ENCODE results near the gene TAC4. TPM values are rescaled to one million over a fixed set of nuclear protein-coding genes. Genes with fewer than 3 reads are reported as not detected.

TAC4 gene
- total and polyA plus RNA-seq, 2 experiments from 2014 or later: not detected

DNA sequence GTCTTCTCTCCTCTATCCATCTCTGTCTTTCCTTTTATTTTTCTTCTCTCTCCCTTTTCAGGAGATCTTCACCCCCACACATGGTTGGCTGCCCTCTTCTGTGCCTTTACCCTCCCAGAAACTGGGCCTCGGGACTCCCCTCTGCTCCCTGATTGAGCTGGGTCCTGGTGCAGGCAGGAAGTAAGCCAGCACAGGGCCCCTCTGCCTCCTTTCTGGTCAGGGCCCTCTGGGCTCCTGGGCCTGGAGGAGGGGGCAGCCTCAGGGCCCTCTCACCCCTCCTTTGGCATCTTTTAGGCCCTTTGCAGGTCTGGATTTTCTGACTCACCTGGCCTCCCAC is 21.1 kb upstream of the TAC4 start:
- Histone ChIP-seq H3K4me1 (ENCODE audit: insufficient read depth) (peaks cover 18% of the 10 kb centered on the region), H3K79me2 (replicated peaks; ENCODE audit: insufficient read depth) (no peaks in the 10 kb centered on the region), H4K20me1 (replicated peaks; ENCODE audit: insufficient read depth) (no peaks in the 10 kb centered on the region), H2AFZ (no peak overlapping the region), H3K36me3 (ENCODE audit: insufficient read depth) (no peaks in the 10 kb centered on the region), H3K4me2 (no peak overlapping the region), H3K27me3 (ENCODE audit: insufficient read depth) (no peaks in the 10 kb centered on the region), H3K27ac (ENCODE audit: low read depth) (no peak overlapping the region), H3K9me2 (ENCODE audit: insufficient read depth) (no peaks in the 10 kb centered on the region), H3K4me3 (no peak overlapping the region), H3F3A (replicated peaks; ENCODE audit: low read depth) (no peaks in the 10 kb centered on the region)
- H3K27me3 Mint-ChIP-seq (ENCODE audit: insufficient read depth, low read depth, poor library complexity): peaks cover 17% of the 10 kb centered on the region
- no peaks in the 10 kb centered on the region for H3K9me3 Mint-ChIP-seq
- no peak overlapping the region; the same call in 2 of the 3 replicates for H3K4me3 Mint-ChIP-seq
- no peak overlapping the region for H3K27ac Mint-ChIP-seq
- DNase-seq (ENCODE audit: low spot score) (no peak), ATAC-seq (no peak)
- peaks cover 43% of the 10 kb centered on the region for H3K4me1 Mint-ChIP-seq
- peaks cover 3% of the 10 kb centered on the region; the same call in 2 of the 3 replicates for H3K36me3 Mint-ChIP-seq (ENCODE audit: low read depth)
- TF ChIP-seq NANOG (IDR thresholded peaks at IDR 0.05; ENCODE audit: borderline replicate concordance): no peak
- TF ChIP-seq, protein P1, sequence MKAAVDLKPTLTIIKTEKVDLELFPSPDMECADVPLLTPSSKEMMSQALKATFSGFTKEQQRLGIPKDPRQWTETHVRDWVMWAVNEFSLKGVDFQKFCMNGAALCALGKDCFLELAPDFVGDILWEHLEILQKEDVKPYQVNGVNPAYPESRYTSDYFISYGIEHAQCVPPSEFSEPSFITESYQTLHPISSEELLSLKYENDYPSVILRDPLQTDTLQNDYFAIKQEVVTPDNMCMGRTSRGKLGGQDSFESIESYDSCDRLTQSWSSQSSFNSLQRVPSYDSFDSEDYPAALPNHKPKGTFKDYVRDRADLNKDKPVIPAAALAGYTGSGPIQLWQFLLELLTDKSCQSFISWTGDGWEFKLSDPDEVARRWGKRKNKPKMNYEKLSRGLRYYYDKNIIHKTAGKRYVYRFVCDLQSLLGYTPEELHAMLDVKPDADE (IDR thresholded peaks at IDR 0.05): no peak
- TF ChIP-seq EZH2phosphoT487 (IDR thresholded peaks at IDR 0.05; ENCODE audit: unreplicated experiment): no peak
- no peak for TF ChIP-seq JUNB (IDR thresholded peaks at IDR 0.05; ENCODE audit: unreplicated experiment)
- TF ChIP-seq STAT1 (IDR thresholded peaks at IDR 0.05; ENCODE audit: unreplicated experiment): no peak
- no peak for TF ChIP-seq CREB1 (CRISPR knock-in tag; IDR thresholded peaks at IDR 0.05; ENCODE audit: low read depth)
- TF ChIP-seq ZNF331 (CRISPR knock-in tag; IDR thresholded peaks at IDR 0.05; ENCODE audit: low read depth): no peak
- TF ChIP-seq ZNF114 (CRISPR knock-in tag; IDR thresholded peaks at IDR 0.05): no peak
- TF ChIP-seq, protein P2, sequence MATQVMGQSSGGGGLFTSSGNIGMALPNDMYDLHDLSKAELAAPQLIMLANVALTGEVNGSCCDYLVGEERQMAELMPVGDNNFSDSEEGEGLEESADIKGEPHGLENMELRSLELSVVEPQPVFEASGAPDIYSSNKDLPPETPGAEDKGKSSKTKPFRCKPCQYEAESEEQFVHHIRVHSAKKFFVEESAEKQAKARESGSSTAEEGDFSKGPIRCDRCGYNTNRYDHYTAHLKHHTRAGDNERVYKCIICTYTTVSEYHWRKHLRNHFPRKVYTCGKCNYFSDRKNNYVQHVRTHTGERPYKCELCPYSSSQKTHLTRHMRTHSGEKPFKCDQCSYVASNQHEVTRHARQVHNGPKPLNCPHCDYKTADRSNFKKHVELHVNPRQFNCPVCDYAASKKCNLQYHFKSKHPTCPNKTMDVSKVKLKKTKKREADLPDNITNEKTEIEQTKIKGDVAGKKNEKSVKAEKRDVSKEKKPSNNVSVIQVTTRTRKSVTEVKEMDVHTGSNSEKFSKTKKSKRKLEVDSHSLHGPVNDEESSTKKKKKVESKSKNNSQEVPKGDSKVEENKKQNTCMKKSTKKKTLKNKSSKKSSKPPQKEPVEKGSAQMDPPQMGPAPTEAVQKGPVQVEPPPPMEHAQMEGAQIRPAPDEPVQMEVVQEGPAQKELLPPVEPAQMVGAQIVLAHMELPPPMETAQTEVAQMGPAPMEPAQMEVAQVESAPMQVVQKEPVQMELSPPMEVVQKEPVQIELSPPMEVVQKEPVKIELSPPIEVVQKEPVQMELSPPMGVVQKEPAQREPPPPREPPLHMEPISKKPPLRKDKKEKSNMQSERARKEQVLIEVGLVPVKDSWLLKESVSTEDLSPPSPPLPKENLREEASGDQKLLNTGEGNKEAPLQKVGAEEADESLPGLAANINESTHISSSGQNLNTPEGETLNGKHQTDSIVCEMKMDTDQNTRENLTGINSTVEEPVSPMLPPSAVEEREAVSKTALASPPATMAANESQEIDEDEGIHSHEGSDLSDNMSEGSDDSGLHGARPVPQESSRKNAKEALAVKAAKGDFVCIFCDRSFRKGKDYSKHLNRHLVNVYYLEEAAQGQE (IDR thresholded peaks at IDR 0.05; ENCODE audit: unreplicated experiment): no peak
- TF ChIP-seq, protein P3, sequence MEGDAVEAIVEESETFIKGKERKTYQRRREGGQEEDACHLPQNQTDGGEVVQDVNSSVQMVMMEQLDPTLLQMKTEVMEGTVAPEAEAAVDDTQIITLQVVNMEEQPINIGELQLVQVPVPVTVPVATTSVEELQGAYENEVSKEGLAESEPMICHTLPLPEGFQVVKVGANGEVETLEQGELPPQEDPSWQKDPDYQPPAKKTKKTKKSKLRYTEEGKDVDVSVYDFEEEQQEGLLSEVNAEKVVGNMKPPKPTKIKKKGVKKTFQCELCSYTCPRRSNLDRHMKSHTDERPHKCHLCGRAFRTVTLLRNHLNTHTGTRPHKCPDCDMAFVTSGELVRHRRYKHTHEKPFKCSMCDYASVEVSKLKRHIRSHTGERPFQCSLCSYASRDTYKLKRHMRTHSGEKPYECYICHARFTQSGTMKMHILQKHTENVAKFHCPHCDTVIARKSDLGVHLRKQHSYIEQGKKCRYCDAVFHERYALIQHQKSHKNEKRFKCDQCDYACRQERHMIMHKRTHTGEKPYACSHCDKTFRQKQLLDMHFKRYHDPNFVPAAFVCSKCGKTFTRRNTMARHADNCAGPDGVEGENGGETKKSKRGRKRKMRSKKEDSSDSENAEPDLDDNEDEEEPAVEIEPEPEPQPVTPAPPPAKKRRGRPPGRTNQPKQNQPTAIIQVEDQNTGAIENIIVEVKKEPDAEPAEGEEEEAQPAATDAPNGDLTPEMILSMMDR (conservative IDR thresholded peaks at IDR 0.05; ENCODE audit: low read depth in 2 of 2): no peak
- no peak for TF ChIP-seq POLR2AphosphoS5 (IDR thresholded peaks at IDR 0.05; ENCODE audit: low read depth)
- no peak for TF ChIP-seq EZH2 (IDR thresholded peaks at IDR 0.05; ENCODE audit: low read depth, unreplicated experiment)
- TF ChIP-seq, protein P4, sequence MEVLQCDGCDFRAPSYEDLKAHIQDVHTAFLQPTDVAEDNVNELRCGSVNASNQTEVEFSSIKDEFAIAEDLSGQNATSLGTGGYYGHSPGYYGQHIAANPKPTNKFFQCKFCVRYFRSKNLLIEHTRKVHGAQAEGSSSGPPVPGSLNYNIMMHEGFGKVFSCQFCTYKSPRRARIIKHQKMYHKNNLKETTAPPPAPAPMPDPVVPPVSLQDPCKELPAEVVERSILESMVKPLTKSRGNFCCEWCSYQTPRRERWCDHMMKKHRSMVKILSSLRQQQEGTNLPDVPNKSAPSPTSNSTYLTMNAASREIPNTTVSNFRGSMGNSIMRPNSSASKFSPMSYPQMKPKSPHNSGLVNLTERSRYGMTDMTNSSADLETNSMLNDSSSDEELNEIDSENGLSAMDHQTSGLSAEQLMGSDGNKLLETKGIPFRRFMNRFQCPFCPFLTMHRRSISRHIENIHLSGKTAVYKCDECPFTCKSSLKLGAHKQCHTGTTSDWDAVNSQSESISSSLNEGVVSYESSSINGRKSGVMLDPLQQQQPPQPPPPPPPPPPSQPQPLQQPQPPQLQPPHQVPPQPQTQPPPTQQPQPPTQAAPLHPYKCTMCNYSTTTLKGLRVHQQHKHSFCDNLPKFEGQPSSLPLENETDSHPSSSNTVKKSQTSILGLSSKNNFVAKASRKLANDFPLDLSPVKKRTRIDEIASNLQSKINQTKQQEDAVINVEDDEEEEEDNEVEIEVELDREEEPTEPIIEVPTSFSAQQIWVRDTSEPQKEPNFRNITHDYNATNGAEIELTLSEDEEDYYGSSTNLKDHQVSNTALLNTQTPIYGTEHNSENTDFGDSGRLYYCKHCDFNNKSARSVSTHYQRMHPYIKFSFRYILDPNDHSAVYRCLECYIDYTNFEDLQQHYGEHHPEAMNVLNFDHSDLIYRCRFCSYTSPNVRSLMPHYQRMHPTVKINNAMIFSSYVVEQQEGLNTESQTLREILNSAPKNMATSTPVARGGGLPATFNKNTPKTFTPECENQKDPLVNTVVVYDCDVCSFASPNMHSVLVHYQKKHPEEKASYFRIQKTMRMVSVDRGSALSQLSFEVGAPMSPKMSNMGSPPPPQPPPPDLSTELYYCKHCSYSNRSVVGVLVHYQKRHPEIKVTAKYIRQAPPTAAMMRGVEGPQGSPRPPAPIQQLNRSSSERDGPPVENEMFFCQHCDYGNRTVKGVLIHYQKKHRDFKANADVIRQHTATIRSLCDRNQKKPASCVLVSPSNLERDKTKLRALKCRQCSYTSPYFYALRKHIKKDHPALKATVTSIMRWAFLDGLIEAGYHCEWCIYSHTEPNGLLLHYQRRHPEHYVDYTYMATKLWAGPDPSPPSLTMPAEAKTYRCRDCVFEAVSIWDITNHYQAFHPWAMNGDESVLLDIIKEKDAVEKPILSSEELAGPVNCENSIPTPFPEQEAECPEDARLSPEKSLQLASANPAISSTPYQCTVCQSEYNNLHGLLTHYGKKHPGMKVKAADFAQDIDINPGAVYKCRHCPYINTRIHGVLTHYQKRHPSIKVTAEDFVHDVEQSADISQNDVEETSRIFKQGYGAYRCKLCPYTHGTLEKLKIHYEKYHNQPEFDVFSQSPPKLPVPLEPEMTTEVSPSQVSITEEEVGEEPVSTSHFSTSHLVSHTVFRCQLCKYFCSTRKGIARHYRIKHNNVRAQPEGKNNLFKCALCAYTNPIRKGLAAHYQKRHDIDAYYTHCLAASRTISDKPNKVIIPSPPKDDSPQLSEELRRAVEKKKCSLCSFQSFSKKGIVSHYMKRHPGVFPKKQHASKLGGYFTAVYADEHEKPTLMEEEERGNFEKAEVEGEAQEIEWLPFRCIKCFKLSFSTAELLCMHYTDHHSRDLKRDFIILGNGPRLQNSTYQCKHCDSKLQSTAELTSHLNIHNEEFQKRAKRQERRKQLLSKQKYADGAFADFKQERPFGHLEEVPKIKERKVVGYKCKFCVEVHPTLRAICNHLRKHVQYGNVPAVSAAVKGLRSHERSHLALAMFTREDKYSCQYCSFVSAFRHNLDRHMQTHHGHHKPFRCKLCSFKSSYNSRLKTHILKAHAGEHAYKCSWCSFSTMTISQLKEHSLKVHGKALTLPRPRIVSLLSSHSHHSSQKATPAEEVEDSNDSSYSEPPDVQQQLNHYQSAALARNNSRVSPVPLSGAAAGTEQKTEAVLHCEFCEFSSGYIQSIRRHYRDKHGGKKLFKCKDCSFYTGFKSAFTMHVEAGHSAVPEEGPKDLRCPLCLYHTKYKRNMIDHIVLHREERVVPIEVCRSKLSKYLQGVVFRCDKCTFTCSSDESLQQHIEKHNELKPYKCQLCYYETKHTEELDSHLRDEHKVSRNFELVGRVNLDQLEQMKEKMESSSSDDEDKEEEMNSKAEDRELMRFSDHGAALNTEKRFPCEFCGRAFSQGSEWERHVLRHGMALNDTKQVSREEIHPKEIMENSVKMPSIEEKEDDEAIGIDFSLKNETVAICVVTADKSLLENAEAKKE (CRISPR knock-in tag; IDR thresholded peaks at IDR 0.05): no peak
